Panc1 (cell line): Measurements from ENCODE around the gene CARMIL3.

Experiments used
- CTCF ChIP-seq: fragments of 450-650 bp; IDR thresholded peaks from 2 replicates; pipeline ENCODE4 v1.5.1; 2017; ENCODE audit warnings: mild to moderate bottlenecking
- POLR2AphosphoS5 ChIP-seq: IDR thresholded peaks from 2 replicates; pipeline ENCODE4 v1.6.1; 2012; ENCODE audit warnings: mild to moderate bottlenecking, low read depth, low read length, moderate library complexity
- REST ChIP-seq, 2 experiments: IDR thresholded peaks; 2 replicates each; pipeline ENCODE4 v1.6.1; 2011 to 2012; ENCODE audit warnings: low read depth in 2 of 2, control low read depth in 1 of 2, low read length in 1 of 2, mild to moderate bottlenecking in 1 of 2, moderate library complexity in 1 of 2; ENCODE audit not compliant: insufficient read depth in 1 of 2
- SIN3A ChIP-seq: IDR thresholded peaks from 2 replicates; pipeline ENCODE4 v1.6.1; 2012; ENCODE audit warnings: low read depth, mild to moderate bottlenecking, low read length, moderate library complexity, borderline replicate concordance; ENCODE audit not compliant: insufficient read depth
- TCF7L2 ChIP-seq: IDR thresholded peaks from 2 replicates; pipeline ENCODE4 v1.6.1; 2011; ENCODE audit warnings: mild to moderate bottlenecking, low read depth, low read length, inconsistent platforms

- TF ChIP-seq CTCF (no peak), TCF7L2 (no peak), POLR2AphosphoS5 (no peak), SIN3A (no peak), REST (IDR thresholded peaks at IDR 0.05; ENCODE audit: insufficient read depth in 1 of 2, low read depth in 2 of 2, low read length in 1 of 2) (no peak)
These were observed 63.8 kb downstream of the CARMIL3 start for GRCh38 chr14:24115422-24116127.
